HG03045 (cell line): ENCODE measurements around the gene TEC.

ENCODE experiments used
- ATAC-seq: cut with Tn5 transposase; IDR thresholded peaks from one replicate; pipeline ENCODE4 v1.9.1; 2021; ENCODE audit warnings: mild to moderate bottlenecking, moderate library complexity; ENCODE audit not compliant: unreplicated experiment

TEC gene

DNA sequence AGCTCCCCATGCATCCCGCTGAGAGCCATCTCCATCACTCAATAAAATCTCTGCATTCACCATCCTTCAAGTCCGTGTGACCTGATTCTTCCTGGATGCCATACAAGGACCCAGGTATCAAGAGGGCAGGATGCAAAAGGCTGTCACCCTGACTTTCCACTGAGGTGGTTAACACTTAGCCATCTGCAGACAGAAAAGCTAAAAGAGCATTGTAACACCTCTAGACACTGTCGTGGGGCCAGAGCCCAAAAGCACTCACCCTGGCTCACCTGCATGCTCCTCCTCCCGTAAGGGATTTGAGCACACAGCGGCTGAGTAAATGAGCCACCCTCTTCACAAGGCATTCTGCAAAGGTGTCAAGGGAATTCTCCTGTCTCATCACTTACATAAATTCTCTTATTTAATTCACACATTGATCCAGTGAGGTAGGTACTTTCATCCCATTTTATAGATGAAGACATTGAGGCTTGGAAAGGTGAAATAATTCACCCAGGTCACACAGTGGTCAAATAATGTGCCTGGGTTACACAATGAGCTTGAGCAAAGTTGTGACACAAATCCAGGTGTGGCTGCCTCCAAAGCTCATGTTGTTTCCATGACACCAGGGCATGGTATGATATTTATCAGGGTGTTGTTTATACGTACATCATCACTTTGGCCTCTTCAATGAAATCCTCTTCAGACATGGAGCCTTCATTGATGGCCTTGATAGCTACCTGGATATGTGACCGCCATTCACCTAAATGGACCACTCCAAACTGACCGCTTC is 183.6 kb downstream of the TEC start:
- ATAC-seq: no peak
